HCT116 (cell line): ENCODE measurements around the gene FHOD1. TPM values are rescaled to one million over a fixed set of nuclear protein-coding genes. Genes with fewer than 3 reads are reported as not detected.

Source experiments
- ATAC-seq: fragments of 200-7000 bp; cut with Tn5 transposase; 2 replicates; pipeline ENCODE4 v1.9.1; 2020; ENCODE audit warnings: mild to moderate bottlenecking, moderate library complexity
- BruUV-seq: library from RNA; stranded (reverse); fragments of 400-500 nt; replicated peaks from 2 replicates; lab custom pipeline; 2021; lab: Mats Ljungman, UMichigan
- CTCF ChIA-PET: fragments of 300-600 bp; sonication (Branson Sonifier 250); formaldehyde crosslinking; loops from one replicate; lab custom pipeline; 2021; ENCODE audit warnings: antibody characterized with exemption; lab: Charles Lee
- POLR2A ChIA-PET: fragments of 300-600, 350-600 bp; sonication (Branson Sonifier 250); formaldehyde crosslinking; loops from one replicate; lab custom pipeline; 2021; ENCODE audit warnings: antibody characterized with exemption; lab: Charles Lee
- RAD21 ChIA-PET, 2 experiments: fragments of 300-600 bp; sonication (Branson Sonifier 250); formaldehyde crosslinking; loops; one replicate each; lab custom pipeline; 2023; ENCODE audit warnings: low total read pairs in 2 of 2; ENCODE audit not compliant: uncharacterized antibody in 2 of 2, unreplicated experiment in 2 of 2, low non-redundant PET in 1 of 2; lab: Charles Lee
- DNase-seq: peaks from one replicate; pipeline ENCODE4 v3.0.0-alpha.2; 2010; ENCODE audit warnings: low read depth, low spot score
- H2AFZ ChIP-seq: fragments of 200-600 bp; shearing (Covaris generic), sonication (generic); 2 replicates; pipeline ENCODE4 v1.6.1; 2017; ENCODE audit warnings: low read depth, mixed run types, mixed read lengths, antibody characterized with exemption, low read length; ENCODE audit not compliant: poor library complexity, severe bottlenecking
- H3K27ac ChIP-seq: 2 replicates; pipeline ENCODE4 v1.5.1; 2012; ENCODE audit warnings: low read depth, low read length
- H3K27me3 ChIP-seq: fragments of 200-600 bp; sonication (generic); 2 replicates; pipeline ENCODE4 v1.6.1; 2016; ENCODE audit warnings: mixed run types, low read length, mixed read lengths; ENCODE audit not compliant: insufficient read depth
- H3K36me3 ChIP-seq, 2 experiments: fragments of 200-500 bp in 1 of 2; fragments of 200-600 bp in 1 of 2; sonication (Bioruptor generic) in 1 of 2; sonication (generic) in 1 of 2; 2 replicates each; pipeline versions ENCODE4 v1.5.1 to v1.6.1; 2014 to 2016; ENCODE audit warnings: low read length in 2 of 2, inconsistent platforms in 1 of 2, mixed read lengths in 1 of 2, mixed run types in 1 of 2; ENCODE audit not compliant: insufficient read depth in 2 of 2, control insufficient read depth in 1 of 2
- H3K4me1 ChIP-seq, 2 experiments: fragments of 200-600 bp in 1 of 2; sonication (generic) in 1 of 2; 2 replicates each; pipeline versions ENCODE4 v1.5.1 to v1.6.1; 2012 to 2017; ENCODE audit warnings: low read length in 2 of 2, inconsistent platforms in 1 of 2, mild to moderate bottlenecking in 1 of 2, mixed read lengths in 1 of 2, mixed run types in 1 of 2, moderate library complexity in 1 of 2; ENCODE audit not compliant: insufficient read depth in 2 of 2, control insufficient read depth in 1 of 2
- H3K4me2 ChIP-seq: fragments of 200-600 bp; sonication (generic); 2 replicates; pipeline ENCODE4 v1.6.1; 2017; ENCODE audit warnings: mixed run types, low read length, mixed read lengths
- H3K4me3 ChIP-seq, 2 experiments: fragments of 200-600 bp in 1 of 2; sonication (generic) in 1 of 2; replicated peaks in 1 of 2; 2 replicates each; pipeline ENCODE4 v1.5.1; 2011 to 2016; ENCODE audit warnings: low read length in 2 of 2, control low read depth in 1 of 2, low read depth in 1 of 2, mild to moderate bottlenecking in 1 of 2, mixed read lengths in 1 of 2, mixed run types in 1 of 2
- H3K79me2 ChIP-seq: fragments of 200-600 bp; sonication (generic); 2 replicates; pipeline ENCODE4 v1.6.1; 2017; ENCODE audit warnings: mild to moderate bottlenecking, mixed run types, low read length, moderate library complexity, mixed read lengths; ENCODE audit not compliant: insufficient read depth
- H3K9ac ChIP-seq: fragments of 200-600 bp; sonication (generic); 2 replicates; pipeline ENCODE4 v1.6.1; 2016; ENCODE audit warnings: low read length, mixed read lengths
- H3K9me2 ChIP-seq: fragments of 200-600 bp; sonication (generic), shearing (Covaris generic); 2 replicates; pipeline ENCODE4 v1.6.1; 2017; ENCODE audit warnings: mixed run types, mild to moderate bottlenecking, moderate library complexity; ENCODE audit not compliant: insufficient read depth
- H3K9me3 ChIP-seq, 2 experiments: fragments of 200-500 bp in 1 of 2; fragments of 200-600 bp in 1 of 2; sonication (Bioruptor generic) in 1 of 2; sonication (generic) in 1 of 2; 2 replicates each; pipeline ENCODE4 v1.6.1; 2014 to 2017; ENCODE audit warnings: low read length in 2 of 2, mixed read lengths in 2 of 2, inconsistent platforms in 1 of 2, low read depth in 1 of 2, mild to moderate bottlenecking in 1 of 2, mixed run types in 1 of 2, moderate library complexity in 1 of 2; ENCODE audit not compliant: control insufficient read depth in 1 of 2, insufficient read depth in 1 of 2
- H4K20me1 ChIP-seq: fragments of 200-600 bp; sonication (generic), shearing (Covaris generic); 2 replicates; pipeline ENCODE4 v1.6.1; 2017; ENCODE audit warnings: mixed run types, mild to moderate bottlenecking, moderate library complexity; ENCODE audit not compliant: insufficient read depth
- CBX3 ChIP-seq: IDR thresholded peaks from 2 replicates; pipeline ENCODE4 v1.6.1; 2012; ENCODE audit warnings: low read depth
- CEBPB ChIP-seq: IDR thresholded peaks from 2 replicates; pipeline ENCODE4 v1.6.1; 2012; ENCODE audit warnings: low read depth
- EGR1 ChIP-seq: IDR thresholded peaks from 2 replicates; pipeline ENCODE4 v1.6.1; 2012; ENCODE audit warnings: low read depth
- EZH2phosphoT487 ChIP-seq: fragments of 200-600 bp; IDR thresholded peaks from 2 replicates; pipeline ENCODE4 v1.6.1; 2018; ENCODE audit warnings: antibody characterized with exemption, borderline replicate concordance
- POLR2A ChIP-seq: IDR thresholded peaks from 2 replicates; pipeline ENCODE4 v1.7.0; 2011; ENCODE audit warnings: borderline replicate concordance; ENCODE audit not compliant: insufficient read depth, insufficient read length; ENCODE audit errors: extremely low read depth
- POLR2AphosphoS5 ChIP-seq: IDR thresholded peaks from 2 replicates; pipeline ENCODE4 v1.6.1; 2011; ENCODE audit warnings: mild to moderate bottlenecking, low read depth, low read length, moderate library complexity
- RAD21 ChIP-seq: IDR thresholded peaks from 2 replicates; pipeline ENCODE4 v1.6.1; 2012; ENCODE audit warnings: low read depth, mild to moderate bottlenecking
- REST ChIP-seq: IDR thresholded peaks from 2 replicates; pipeline ENCODE4 v1.6.1; 2012; ENCODE audit warnings: low read depth
- SP1 ChIP-seq: IDR thresholded peaks from 2 replicates; pipeline ENCODE4 v1.6.1; 2012; ENCODE audit warnings: low read depth
- SRF ChIP-seq: IDR thresholded peaks from 2 replicates; pipeline ENCODE4 v1.6.1; 2012; ENCODE audit warnings: low read depth
- TCF7L2 ChIP-seq: IDR thresholded peaks from 2 replicates; pipeline ENCODE4 v1.7.0; 2011; ENCODE audit warnings: borderline replicate concordance, inconsistent platforms; ENCODE audit not compliant: insufficient read depth, insufficient read length; ENCODE audit errors: extremely low read depth
- ZNF274 ChIP-seq: fragments of 200-500 bp; sonication (Bioruptor generic); IDR thresholded peaks from 2 replicates; pipeline ENCODE4 v1.6.1; 2014; ENCODE audit warnings: mild to moderate bottlenecking, low read depth, low read length, inconsistent platforms
- intact Hi-C: fragments of 100-400 bp; cut with micrococcal nuclease; formaldehyde crosslinking; loops from 2 replicates; pipeline ENCODE4 v1.10.0; 2022
- total RNA-seq: library from RNA; stranded (reverse); gene quantifications from one replicate; pipeline ENCODE4 v1.2.1, GENCODE V29; 2021; ENCODE audit not compliant: unreplicated experiment
- TF ChIP-seq, protein P1 (sequence below), 3 experiments: fragments of 200-600 bp in 1 of 3; sonication (generic) in 1 of 3; IDR thresholded peaks in 2 of 3; conservative IDR thresholded peaks in 1 of 3; 2 replicates each; pipeline ENCODE4 v1.5.1; 2012 to 2017; ENCODE audit warnings: low read depth in 2 of 3, low read length in 2 of 3, antibody characterized with exemption in 1 of 3, borderline replicate concordance in 1 of 3, control low read depth in 1 of 3, mild to moderate bottlenecking in 1 of 3, mixed read lengths in 1 of 3, mixed run types in 1 of 3, moderate library complexity in 1 of 3; ENCODE audit not compliant: insufficient read depth in 1 of 3
- TF ChIP-seq, protein P2 (sequence below): IDR thresholded peaks from 2 replicates; pipeline ENCODE4 v1.6.1; 2012
- TF ChIP-seq, protein P3 (sequence below): IDR thresholded peaks from 2 replicates; pipeline ENCODE4 v1.6.1; 2011; ENCODE audit warnings: mild to moderate bottlenecking, low read length, moderate library complexity; ENCODE audit not compliant: insufficient replicate concordance; ENCODE audit errors: extremely low read depth

Gene FHOD1
- total RNA-seq, 1 experiment from 2014 or later: 69.2 TPM

DNA sequence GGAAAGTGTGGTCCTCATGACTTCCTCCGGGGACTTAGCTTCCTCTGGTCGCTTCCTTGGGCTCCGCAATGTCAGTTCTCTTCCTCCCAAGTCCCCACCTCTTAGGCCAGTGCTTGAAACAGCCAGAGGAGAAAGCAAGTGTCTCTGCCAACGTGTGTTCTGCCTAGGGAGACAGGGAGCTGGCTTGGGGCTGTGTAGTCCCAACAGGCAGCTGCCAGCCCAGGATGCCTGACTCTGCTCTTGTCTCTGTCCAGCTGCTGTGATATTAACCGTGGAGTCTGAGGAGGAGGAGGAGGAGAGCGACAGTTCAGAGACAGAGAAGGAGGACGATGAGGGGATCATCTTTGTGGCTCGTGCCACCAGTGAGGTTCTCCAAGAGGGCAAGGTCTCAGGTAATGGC, 18.6 kb upstream of the FHOD1 start (continued):
- TF ChIP-seq, protein P1, sequence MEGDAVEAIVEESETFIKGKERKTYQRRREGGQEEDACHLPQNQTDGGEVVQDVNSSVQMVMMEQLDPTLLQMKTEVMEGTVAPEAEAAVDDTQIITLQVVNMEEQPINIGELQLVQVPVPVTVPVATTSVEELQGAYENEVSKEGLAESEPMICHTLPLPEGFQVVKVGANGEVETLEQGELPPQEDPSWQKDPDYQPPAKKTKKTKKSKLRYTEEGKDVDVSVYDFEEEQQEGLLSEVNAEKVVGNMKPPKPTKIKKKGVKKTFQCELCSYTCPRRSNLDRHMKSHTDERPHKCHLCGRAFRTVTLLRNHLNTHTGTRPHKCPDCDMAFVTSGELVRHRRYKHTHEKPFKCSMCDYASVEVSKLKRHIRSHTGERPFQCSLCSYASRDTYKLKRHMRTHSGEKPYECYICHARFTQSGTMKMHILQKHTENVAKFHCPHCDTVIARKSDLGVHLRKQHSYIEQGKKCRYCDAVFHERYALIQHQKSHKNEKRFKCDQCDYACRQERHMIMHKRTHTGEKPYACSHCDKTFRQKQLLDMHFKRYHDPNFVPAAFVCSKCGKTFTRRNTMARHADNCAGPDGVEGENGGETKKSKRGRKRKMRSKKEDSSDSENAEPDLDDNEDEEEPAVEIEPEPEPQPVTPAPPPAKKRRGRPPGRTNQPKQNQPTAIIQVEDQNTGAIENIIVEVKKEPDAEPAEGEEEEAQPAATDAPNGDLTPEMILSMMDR (IDR thresholded peaks at IDR 0.05 in 2 of 3, conservative IDR thresholded peaks at IDR 0.05 in 1 of 3; ENCODE audit: borderline replicate concordance in 1 of 3, insufficient read depth in 1 of 3, low read depth in 2 of 3, low read length in 2 of 3): no peak
- no peak for TF ChIP-seq TCF7L2
- TF ChIP-seq, all 23 proteins: peak for 0

- H3K4me1 ChIP-seq: peaks cover 27 to 31% of the 10 kb centered on the region in 2 experiments
- H3K4me3 ChIP-seq: no peak overlapping the region
- no peaks in the 10 kb centered on the region for H3K9me3 ChIP-seq
- no peaks in the 10 kb centered on the region for H3K27me3 ChIP-seq
- no peak overlapping the region for H3K4me2 ChIP-seq
- CTCF ChIA-PET: no interaction called here
- H3K9me2 ChIP-seq: no peaks in the 10 kb centered on the region
- no peak for DNase-seq
- H3K79me2 ChIP-seq: no peaks in the 10 kb centered on the region
- no peak overlapping the region for H3K27ac ChIP-seq
- H2AFZ ChIP-seq: no peak overlapping the region
- H3K36me3 ChIP-seq: no peaks in the 10 kb centered on the region
- no peak overlapping the region for H3K9ac ChIP-seq
- POLR2A ChIA-PET: no interaction called here
- BruUV-seq: no TSS peak
- intact Hi-C loops: loop anchor here (5.0 kb wide), 1 partner anchor 132 kb away; no protein-coding TSS in a partner anchor
- RAD21 ChIA-PET: no interaction called here
- no peak for ATAC-seq
- H4K20me1 ChIP-seq: no peaks in the 10 kb centered on the region
- no peak for TF ChIP-seq SP1
- TF ChIP-seq POLR2A: no peak
- TF ChIP-seq POLR2AphosphoS5: no peak
- no peak for TF ChIP-seq CEBPB
- no peak for TF ChIP-seq EGR1
- TF ChIP-seq REST: no peak
- TF ChIP-seq RAD21: no peak
- TF ChIP-seq, protein P1 (IDR thresholded peaks at IDR 0.05 in 2 of 3, conservative IDR thresholded peaks at IDR 0.05 in 1 of 3; ENCODE audit: borderline replicate concordance in 1 of 3, insufficient read depth in 1 of 3, low read depth in 2 of 3, low read length in 2 of 3): no peak
- TF ChIP-seq SRF: no peak
- no peak for TF ChIP-seq CBX3
- no peak for TF ChIP-seq EZH2phosphoT487
- TF ChIP-seq, protein P2, sequence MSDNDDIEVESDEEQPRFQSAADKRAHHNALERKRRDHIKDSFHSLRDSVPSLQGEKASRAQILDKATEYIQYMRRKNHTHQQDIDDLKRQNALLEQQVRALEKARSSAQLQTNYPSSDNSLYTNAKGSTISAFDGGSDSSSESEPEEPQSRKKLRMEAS: no peak
- TF ChIP-seq ZNF274: no peak
- TF ChIP-seq, protein P3, sequence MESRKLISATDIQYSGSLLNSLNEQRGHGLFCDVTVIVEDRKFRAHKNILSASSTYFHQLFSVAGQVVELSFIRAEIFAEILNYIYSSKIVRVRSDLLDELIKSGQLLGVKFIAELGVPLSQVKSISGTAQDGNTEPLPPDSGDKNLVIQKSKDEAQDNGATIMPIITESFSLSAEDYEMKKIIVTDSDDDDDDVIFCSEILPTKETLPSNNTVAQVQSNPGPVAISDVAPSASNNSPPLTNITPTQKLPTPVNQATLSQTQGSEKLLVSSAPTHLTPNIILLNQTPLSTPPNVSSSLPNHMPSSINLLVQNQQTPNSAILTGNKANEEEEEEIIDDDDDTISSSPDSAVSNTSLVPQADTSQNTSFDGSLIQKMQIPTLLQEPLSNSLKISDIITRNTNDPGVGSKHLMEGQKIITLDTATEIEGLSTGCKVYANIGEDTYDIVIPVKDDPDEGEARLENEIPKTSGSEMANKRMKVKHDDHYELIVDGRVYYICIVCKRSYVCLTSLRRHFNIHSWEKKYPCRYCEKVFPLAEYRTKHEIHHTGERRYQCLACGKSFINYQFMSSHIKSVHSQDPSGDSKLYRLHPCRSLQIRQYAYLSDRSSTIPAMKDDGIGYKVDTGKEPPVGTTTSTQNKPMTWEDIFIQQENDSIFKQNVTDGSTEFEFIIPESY: no peak
Observed at GRCh38 chr16:67264866-67265265, 17.6 kb upstream of the FHOD1 start.
